GM12872 (cell line): Measurements from ENCODE around the gene ATG9B.

ENCODE experiments used
- TF ChIP-seq, protein P1 (sequence below): IDR thresholded peaks from 3 replicates; pipeline ENCODE4 v1.5.1; 2011; ENCODE audit warnings: low read depth, mild to moderate bottlenecking, low read length, moderate library complexity; ENCODE audit not compliant: insufficient read depth

Gene ATG9B

GRCh38 chr7:150990416-150991186 is 33.7 kb downstream of the ATG9B start, which contains the start of gene NOS3:
Gene NOS3, plus strand, starts transcription at chr7:150991017. Its CDS starts 2,787 bp downstream, at chr7:150993804.
- TF ChIP-seq, protein P1, sequence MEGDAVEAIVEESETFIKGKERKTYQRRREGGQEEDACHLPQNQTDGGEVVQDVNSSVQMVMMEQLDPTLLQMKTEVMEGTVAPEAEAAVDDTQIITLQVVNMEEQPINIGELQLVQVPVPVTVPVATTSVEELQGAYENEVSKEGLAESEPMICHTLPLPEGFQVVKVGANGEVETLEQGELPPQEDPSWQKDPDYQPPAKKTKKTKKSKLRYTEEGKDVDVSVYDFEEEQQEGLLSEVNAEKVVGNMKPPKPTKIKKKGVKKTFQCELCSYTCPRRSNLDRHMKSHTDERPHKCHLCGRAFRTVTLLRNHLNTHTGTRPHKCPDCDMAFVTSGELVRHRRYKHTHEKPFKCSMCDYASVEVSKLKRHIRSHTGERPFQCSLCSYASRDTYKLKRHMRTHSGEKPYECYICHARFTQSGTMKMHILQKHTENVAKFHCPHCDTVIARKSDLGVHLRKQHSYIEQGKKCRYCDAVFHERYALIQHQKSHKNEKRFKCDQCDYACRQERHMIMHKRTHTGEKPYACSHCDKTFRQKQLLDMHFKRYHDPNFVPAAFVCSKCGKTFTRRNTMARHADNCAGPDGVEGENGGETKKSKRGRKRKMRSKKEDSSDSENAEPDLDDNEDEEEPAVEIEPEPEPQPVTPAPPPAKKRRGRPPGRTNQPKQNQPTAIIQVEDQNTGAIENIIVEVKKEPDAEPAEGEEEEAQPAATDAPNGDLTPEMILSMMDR = no peak

DNA sequence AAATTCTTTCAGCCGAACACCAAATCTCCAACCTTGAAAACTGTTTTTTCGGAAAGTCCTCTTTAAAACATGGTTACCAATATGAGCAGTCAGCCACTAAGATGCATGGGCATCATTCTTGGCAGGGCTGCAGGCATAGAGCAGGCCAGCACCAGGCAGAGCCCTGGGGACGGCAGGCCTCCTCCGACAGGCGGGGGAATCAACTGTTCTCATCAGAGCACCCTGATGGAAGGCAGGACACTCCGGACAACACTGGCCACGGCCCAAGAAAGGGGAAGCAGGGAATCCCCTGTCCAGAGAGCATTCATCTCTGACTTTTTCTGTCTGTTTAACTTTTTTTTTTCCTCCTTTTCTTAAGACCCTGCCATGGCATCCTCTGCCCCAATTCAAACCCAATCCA is 34.8 kb downstream of the ATG9B start:
- TF ChIP-seq, protein P1 = no peak

GRCh38 chr7:150988230-150989226 is 35.8 kb downstream of the ATG9B start:
- TF ChIP-seq, protein P1 = peak; percentile 73

DNA sequence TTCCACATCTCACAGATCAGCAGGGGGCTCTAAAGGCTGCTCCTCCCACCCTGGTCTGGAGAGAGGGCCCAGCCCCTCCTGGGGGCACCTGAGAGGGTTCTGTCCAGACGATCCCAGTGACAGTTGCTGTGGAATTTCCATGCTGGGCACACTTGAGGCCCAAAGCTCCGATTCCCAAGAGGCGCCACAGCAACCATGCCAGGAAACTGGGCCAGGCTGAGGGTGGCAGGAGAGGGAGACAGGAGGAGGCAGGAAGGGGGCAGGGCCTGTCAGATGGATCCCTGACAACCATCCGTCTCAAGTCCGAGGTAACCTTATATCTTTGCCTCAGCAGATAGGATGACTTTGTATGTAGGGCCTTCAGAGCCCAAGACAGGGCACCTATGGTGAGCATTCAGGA is 37.7 kb downstream of the ATG9B start:
- TF ChIP-seq, protein P1 = no peak

DNA sequence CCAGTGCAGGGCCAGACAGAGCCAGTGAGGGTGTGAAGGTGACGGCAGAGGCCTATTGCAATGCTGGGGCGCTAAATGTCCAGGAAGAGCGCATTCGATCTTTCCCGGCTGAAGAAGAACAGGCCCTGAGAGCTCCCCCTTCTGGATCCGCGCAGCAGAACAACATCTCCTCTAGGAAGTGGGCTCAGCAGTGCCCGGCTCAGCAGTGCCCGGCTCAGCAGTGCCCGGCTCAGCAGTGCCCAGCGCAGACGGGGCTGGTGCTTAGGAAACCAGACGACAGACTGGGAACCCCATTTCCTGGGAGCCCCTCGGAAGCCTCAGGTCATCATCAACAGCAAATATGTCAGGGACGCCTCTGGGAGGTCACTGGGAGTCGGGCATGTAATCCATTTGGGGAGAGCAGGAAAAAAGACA is 38.2 kb downstream of the ATG9B start:
- TF ChIP-seq, protein P1 = peak; percentile 89

GRCh38 chr7:150983893-150984368 is 40.4 kb downstream of the ATG9B start:
- TF ChIP-seq, protein P1 = no peak

DNA sequence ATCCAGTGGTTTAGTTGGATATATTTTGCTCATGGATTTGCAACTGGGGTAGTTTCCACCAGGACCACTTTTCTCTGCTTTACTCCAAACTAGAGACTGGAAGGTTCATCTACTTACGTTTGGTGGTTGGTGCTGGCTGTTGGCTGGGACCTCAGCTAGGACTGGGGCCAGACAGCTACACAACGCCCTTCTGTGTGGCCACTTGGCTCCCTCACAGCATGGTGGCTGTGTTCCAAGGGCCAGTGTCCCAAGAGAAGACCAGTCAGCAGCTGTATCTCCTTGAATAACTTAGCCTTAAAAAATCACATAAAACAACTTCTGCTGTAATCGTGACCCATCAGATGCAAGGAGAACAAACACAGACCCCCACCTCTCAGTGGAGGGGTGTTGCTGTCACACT is 41.9 kb downstream of the ATG9B start:
- TF ChIP-seq, protein P1 = no peak
